HG02870 (cell line): ENCODE results near the gene DESI2.
"Not testable (repeated sequence)": the region's sequence is repeated elsewhere in the genome, so short reads cannot be mapped to it uniquely, and the experiment has no call there.

Experiments used
- ATAC-seq: cut with Tn5 transposase; IDR thresholded peaks from one replicate; pipeline ENCODE4 v1.9.1; 2021; ENCODE audit warnings: mild to moderate bottlenecking, moderate library complexity; ENCODE audit not compliant: unreplicated experiment

The DESI2 gene

GRCh38 chr1:244654108-244655038 is 1.4 kb downstream of the DESI2 start:
- ATAC-seq = no peak

GRCh38 chr1:244655186-244655585 is 2.3 kb downstream of the DESI2 start:
- no peak for ATAC-seq

GRCh38 chr1:244657421-244657820 is 4.5 kb downstream of the DESI2 start:
- ATAC-seq = no peak

- ATAC-seq = no peak
These were observed 6.8 kb downstream of the DESI2 start for GRCh38 chr1:244659694-244660093.

- ATAC-seq = no peak
These were observed 7.7 kb downstream of the DESI2 start for GRCh38 chr1:244660595-244660994.

- not testable (repeated sequence) for ATAC-seq
These were observed 8.8 kb downstream of the DESI2 start for GRCh38 chr1:244661569-244662312.

GRCh38 chr1:244662599-244662998 is 9.7 kb downstream of the DESI2 start:
- no peak for ATAC-seq

- ATAC-seq = no peak
These were observed 11.4 kb downstream of the DESI2 start for GRCh38 chr1:244664353-244664752.

GRCh38 chr1:244665771-244666217 is 12.9 kb downstream of the DESI2 start:
- ATAC-seq = peak; percentile 80

- ATAC-seq = not testable (repeated sequence)
These were observed 13.9 kb downstream of the DESI2 start for GRCh38 chr1:244666672-244667418.

GRCh38 chr1:244667797-244668196 is 14.9 kb downstream of the DESI2 start:
- ATAC-seq = no peak

- ATAC-seq = no peak
These were observed 20.2 kb downstream of the DESI2 start for GRCh38 chr1:244672946-244673682.

GRCh38 chr1:244674446-244674845 is 21.5 kb downstream of the DESI2 start:
- no peak for ATAC-seq

- no peak for ATAC-seq
These were observed 22.2 kb downstream of the DESI2 start for GRCh38 chr1:244675167-244675566.

GRCh38 chr1:244678697-244679096 is 25.8 kb downstream of the DESI2 start:
- no peak for ATAC-seq

GRCh38 chr1:244680667-244681066 is 27.7 kb downstream of the DESI2 start:
- ATAC-seq = no peak

GRCh38 chr1:244682087-244682486 is 29.2 kb downstream of the DESI2 start:
- not testable (repeated sequence) for ATAC-seq

- no peak for ATAC-seq
These were observed 43.0 kb downstream of the DESI2 start for GRCh38 chr1:244695937-244696336.

GRCh38 chr1:244699741-244700140 is 46.8 kb downstream of the DESI2 start:
- no peak for ATAC-seq

GRCh38 chr1:244700808-244701207 is 47.9 kb downstream of the DESI2 start:
- ATAC-seq = no peak
